GM10248 (cell line): Measurements from ENCODE around the gene LAMB4.

Experiments used
- CTCF ChIA-PET: fragments of 300-600 bp; sonication (Branson Sonifier 250); formaldehyde crosslinking; extraction: SDS; loops from one replicate; lab custom pipeline; 2021; ENCODE audit warnings: antibody characterized with exemption; lab: Yijun Ruan, JAX
- POLR2A ChIA-PET: fragments of 350-650 bp; sonication (Branson Sonifier 250); formaldehyde crosslinking; extraction: SDS; loops from one replicate; lab custom pipeline; 2020; ENCODE audit warnings: antibody characterized with exemption; lab: Yijun Ruan, JAX
- DNase-seq: peaks from one replicate; pipeline ENCODE4 v3.0.0; 2012; ENCODE audit errors: extremely low spot score
- CTCF ChIP-seq: IDR thresholded peaks from 2 replicates; pipeline ENCODE4 v1.5.1; 2012; ENCODE audit warnings: mild to moderate bottlenecking, low read depth; ENCODE audit errors: extremely low read depth, missing control alignments, control extremely low read depth

LAMB4 gene

GRCh38 chr7:108096996-108097395, 33.2 kb downstream of the LAMB4 start:
- ChIA-PET POLR2A (no interaction called here), CTCF (interaction anchor here (0.7 to 1.5 kb wide), 6 partner anchors 10 to 400 kb away, joined by 3 to 8 read pairs (median 4); no protein-coding TSS in a partner anchor)
- no peak for DNase-seq
- no peak for TF ChIP-seq CTCF

DNA sequence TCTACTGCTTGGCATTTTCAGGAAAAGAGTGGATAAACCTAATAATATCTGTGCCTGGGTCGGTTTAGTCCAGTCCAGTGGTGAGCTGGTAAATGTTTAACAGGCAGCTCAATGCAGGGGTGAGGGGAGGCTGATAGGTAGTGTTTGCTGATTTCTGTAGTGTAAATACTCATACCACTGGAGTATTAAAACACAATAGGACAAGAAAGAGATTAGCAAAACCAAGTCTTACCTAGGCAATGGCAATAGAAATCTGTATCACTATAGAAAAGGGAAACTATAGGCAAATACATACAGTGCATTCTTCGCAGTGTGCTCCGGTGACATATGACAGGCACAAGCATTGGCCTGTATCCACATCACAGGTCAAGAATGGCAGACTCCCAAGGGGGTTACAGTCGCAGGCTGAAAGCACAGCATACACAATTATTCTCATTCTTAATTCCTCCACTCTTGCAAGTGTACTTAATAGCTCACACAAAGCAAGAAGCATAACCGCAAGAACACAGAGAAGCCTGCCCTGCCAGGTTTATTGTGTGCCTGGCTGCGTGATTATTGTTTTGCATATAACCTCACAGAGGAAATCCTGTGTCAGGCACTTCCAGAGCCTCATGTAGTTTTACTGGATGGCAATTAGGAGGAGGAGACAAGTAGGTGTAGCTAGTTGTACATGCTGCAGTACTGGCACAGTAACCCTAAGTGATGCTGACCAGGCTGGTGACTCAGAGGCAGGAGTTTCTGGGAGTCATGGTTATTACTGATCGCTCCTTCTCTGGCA, 35.0 kb downstream of the LAMB4 start:
- no peak for DNase-seq
- no peak for TF ChIP-seq CTCF
- CTCF ChIA-PET: interaction anchor here (1.0 to 1.5 kb wide), 4 partner anchors 12 to 41 kb away, joined by 3 to 5 read pairs (median 3); no protein-coding TSS in a partner anchor
- POLR2A ChIA-PET: no interaction called here

DNA sequence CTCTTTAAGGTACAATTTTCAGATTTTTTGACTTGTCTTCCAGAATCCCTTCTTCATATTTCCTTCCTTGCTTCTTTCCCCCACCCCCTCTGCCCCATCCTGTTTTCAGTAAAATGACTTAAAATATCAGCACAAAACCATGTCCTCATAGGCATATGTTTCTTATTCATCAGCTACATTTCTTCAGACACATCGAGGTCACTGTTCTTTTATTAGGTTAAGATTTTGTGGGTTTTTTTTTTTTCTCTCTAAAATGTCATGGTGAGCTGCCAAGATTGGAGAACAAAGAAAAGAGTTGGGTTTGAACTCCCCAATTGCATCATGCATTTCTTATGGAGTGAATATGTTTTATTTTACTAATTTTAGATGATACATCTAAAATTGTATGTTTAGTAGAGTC, 35.8 kb downstream of the LAMB4 start:
- CTCF ChIA-PET: interaction anchor here (1.0 to 1.5 kb wide), 3 partner anchors 12 to 32 kb away, joined by 3 to 5 read pairs (median 3); no protein-coding TSS in a partner anchor
- TF ChIP-seq CTCF: no peak
- DNase-seq: no peak
- POLR2A ChIA-PET: no interaction called here

GRCh38 chr7:108093851-108094331, 36.3 kb downstream of the LAMB4 start:
- no peak for DNase-seq
- ChIA-PET CTCF (interaction anchor here (1.0 to 1.5 kb wide), 3 partner anchors 16 to 32 kb away, joined by 3 to 5 read pairs (median 3); no protein-coding TSS in a partner anchor), POLR2A (no interaction called here)
- TF ChIP-seq CTCF: no peak

- POLR2A ChIA-PET: no interaction called here
- no peak for TF ChIP-seq CTCF
- DNase-seq: no peak
- CTCF ChIA-PET: interaction anchor here (1.3 kb wide), 1 partner anchor 20 kb away, joined by 3 read pairs; no protein-coding TSS in a partner anchor
Measured at GRCh38 chr7:108093341-108093740, 36.8 kb downstream of the LAMB4 start.

DNA sequence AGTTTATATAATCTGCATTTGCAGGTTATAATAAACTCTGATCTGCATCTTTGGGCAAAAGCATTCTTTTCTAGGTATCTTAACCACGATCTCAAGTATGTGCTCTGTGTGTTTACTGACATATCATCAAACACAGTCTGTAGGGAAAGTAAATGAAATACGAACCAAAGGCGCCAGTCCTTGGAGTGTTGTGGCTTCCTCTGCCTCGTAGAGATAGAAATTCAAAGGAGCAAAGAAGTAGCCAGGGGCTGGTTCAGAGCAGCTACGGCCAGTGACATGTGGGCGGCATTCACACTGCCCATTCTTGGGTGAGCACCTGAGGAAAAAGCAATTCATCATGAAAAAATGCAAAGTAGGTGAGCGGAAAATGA, 38.7 kb downstream of the LAMB4 start:
- ChIA-PET CTCF (no interaction called here), POLR2A (no interaction called here)
- TF ChIP-seq CTCF: no peak
- no peak for DNase-seq
